ENCODE data around the gene DACH1. TPM values are rescaled to one million over a fixed set of nuclear protein-coding genes. Genes with fewer than 3 reads are reported as not detected.

DACH1 gene
- total RNA-seq, 2 donors from 2014 or later: not detected

- Mint-ChIP-seq H3K9me3 (peaks cover under 1 to 6% of the 10 kb centered on the region in 2 donors), H3K36me3 (no peaks in the 10 kb centered on the region), H3K27ac (no peak overlapping the region)
- DNase-seq (ENCODE audit: low spot score in 2 of 2): no peak
- ATAC-seq: no peak
Measured at GRCh38 chr13:71638751-71639150, 228.3 kb downstream of the DACH1 start.

DNA sequence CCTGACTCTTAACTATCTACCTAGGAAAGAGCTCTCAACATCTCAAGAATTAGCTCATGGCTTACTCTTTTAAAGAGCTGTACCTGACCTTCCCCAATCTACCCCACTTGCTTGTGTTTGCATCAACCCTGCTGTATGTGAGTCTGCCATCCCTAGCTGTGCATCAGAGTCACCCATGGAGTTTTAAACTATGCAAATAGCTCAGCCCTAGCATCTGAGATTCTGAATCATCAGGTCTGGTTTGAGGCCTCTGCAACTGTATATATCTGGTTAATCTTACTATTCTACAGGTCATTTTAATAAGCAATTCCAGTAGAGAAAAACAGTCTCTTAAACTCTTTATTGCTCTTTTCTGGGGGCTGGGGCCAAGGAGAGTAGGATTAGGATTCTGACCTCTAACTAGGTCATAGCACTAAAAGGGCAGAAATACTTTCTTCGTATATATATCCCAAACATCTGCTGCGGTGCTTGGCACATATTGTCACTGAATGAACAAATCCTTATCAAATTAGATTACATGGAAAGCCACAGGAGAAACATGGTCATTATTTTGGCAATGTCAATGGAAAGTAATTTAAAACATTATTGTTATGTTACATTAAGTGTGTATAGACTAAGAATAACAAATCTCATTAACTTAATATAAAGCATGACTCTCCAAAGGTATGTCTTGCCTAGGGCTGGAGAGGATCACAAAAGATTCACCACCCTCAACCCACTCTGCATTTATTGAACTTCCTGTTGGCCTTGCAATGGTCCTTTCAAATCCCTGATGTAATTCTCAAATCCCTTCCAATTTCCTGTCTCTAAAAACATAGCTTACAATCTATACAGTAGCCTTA lies 232.2 kb downstream of the DACH1 start:
- peaks cover 4 to 6% of the 10 kb centered on the region in 2 donors for H3K9me3 Mint-ChIP-seq
- DNase-seq (ENCODE audit: low spot score in 2 of 2) (no peak), ATAC-seq (no peak)
- H3K36me3 Mint-ChIP-seq: no peaks in the 10 kb centered on the region
- no peak overlapping the region for H3K27ac Mint-ChIP-seq

DNA sequence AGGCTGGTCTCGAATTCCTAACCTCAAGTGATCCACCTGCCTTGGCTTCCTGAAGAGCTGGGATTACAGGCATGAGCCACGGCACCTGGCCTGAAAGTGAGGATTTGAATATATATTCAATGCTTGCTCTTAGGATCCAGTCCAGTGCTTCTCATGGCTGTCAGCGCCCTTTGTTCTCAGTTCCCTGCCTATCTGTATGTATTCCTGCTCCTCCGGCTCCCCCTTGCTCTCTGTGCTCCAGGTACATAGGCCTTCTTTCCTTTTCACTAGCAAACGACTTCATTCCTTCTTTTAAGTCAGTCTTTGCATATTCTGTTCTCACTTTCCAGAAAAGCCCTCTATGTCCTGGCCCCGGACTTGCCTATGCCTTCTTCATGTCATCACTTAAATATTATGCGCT lies 232.8 kb downstream of the DACH1 start:
- Mint-ChIP-seq H3K27ac (no peak overlapping the region), H3K36me3 (no peaks in the 10 kb centered on the region)
- no peak for ATAC-seq

DNA sequence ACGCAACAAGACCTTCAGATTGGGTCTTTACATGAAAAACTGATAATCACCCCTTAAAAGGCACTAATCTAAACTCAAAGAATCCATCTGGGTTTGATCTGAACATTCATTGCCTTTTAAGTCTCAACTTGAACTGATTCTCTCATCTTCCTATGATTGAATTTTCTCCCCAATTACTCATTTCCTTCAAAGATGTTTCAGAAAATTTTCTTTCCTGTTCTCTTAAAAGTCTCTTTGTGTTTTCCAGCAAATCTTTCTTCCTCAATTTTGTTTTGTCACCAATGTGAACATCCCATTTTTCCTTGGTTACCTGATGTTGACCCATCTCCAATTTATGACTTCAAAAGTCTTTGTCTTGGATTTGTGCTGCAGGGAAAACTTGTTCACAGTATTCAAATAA lies 234.3 kb downstream of the DACH1 start:
- Mint-ChIP-seq H3K9me3 (peaks cover 6 to 9% of the 10 kb centered on the region in 2 donors), H3K36me3 (no peaks in the 10 kb centered on the region), H3K27ac (no peak overlapping the region)
- no peak for DNase-seq (ENCODE audit: low spot score in 2 of 2)
- no peak for ATAC-seq

More for the DNA sequence above, 232.8 kb downstream of the DACH1 start:
- peaks cover 6 to 7% of the 10 kb centered on the region in 2 donors for H3K9me3 Mint-ChIP-seq
- DNase-seq (ENCODE audit: low spot score in 2 of 2): no peak

- DNase-seq (ENCODE audit: low spot score in 2 of 2): no peak
- Mint-ChIP-seq H3K27ac (no peak overlapping the region), H3K9me3 (peaks cover 6 to 9% of the 10 kb centered on the region in 2 donors), H3K36me3 (no peaks in the 10 kb centered on the region)
- no peak for ATAC-seq
Measured at GRCh38 chr13:71632206-71632605, 234.8 kb downstream of the DACH1 start.

DNA sequence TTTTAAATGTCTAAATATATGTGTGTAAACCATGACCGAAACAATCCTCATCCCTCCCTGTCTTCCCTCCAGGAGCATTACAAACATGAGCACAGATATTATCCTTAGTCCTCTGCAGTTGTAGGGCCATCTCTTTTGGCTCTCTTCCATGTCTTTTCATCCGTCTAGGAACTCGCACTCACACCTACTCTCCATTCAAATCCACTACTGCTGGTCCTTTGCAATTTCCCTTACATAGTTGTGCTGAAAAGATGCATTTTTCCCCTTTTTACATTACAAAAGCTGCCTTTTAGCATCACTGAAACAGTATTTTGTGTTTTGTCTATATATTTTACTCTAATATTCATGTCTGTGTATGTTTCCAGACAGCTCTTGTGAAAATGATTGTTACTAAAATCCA lies 237.8 kb downstream of the DACH1 start:
- ATAC-seq (no peak), DNase-seq (ENCODE audit: low spot score in 2 of 2) (no peak)
- H3K27ac Mint-ChIP-seq: no peak overlapping the region
- peaks cover under 1 to 9% of the 10 kb centered on the region in 2 donors for H3K9me3 Mint-ChIP-seq
- H3K36me3 Mint-ChIP-seq: no peaks in the 10 kb centered on the region

DNA sequence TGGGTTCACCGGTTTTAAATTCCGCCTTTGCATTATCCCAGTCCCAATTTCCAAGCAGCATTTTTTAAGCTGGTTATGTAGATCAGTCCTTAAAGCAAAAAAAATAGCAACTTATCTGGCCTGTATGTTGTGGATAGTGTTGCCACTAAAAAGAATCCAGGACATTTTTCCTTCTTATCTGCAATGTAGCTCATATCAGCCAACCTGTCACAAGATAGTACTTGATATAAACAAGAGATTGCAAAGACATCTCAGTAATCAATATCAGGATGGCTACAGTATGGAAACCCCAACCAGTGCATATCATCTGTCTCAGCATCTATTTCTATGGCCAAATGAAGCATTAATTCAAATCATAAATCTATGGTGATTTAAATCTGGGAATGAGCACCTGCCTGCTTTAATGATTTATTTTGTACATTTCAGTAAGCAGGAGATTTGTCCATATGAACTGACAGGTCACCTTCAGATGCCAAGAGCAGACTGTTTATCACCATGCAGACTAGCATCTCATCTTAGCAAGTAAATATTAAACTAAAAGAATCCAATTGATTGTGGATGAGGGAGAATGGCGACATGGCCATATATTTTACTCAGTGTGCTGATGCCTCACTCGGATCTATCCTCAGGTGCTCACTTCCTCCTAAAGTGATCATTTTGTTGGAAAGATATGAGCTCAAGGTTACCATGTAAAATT lies 240.4 kb downstream of the DACH1 start:
- DNase-seq (ENCODE audit: low spot score in 2 of 2) (no peak), ATAC-seq (no peak)
- Mint-ChIP-seq H3K27ac (no peak overlapping the region), H3K36me3 (no peaks in the 10 kb centered on the region), H3K9me3 (peaks cover 0 to 4% of the 10 kb centered on the region in 2 donors)

DNA sequence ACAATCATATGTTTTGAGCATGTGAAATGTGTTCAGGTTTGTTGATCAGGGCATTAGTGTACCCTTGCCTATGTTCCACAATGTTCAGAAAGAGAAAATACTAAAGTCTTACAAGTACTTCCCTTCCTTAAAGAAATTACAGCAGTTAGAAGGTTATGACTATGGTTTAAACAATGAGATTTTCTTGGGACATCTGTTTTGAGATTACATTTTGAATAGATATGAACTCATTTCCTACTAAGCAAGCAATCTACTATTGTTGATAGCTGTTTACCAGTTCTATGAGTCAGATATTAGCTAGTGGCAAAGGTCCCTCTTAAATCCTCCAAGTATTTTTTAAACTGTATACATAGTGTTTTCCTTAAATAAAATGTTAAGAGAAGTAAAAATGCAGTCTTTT lies 241.3 kb downstream of the DACH1 start:
- no peak overlapping the region for H3K27ac Mint-ChIP-seq
- no peaks in the 10 kb centered on the region for H3K36me3 Mint-ChIP-seq
- ATAC-seq (no peak), DNase-seq (ENCODE audit: low spot score in 2 of 2) (no peak)
- H3K9me3 Mint-ChIP-seq: peaks cover 0 to 4% of the 10 kb centered on the region in 2 donors

DNA sequence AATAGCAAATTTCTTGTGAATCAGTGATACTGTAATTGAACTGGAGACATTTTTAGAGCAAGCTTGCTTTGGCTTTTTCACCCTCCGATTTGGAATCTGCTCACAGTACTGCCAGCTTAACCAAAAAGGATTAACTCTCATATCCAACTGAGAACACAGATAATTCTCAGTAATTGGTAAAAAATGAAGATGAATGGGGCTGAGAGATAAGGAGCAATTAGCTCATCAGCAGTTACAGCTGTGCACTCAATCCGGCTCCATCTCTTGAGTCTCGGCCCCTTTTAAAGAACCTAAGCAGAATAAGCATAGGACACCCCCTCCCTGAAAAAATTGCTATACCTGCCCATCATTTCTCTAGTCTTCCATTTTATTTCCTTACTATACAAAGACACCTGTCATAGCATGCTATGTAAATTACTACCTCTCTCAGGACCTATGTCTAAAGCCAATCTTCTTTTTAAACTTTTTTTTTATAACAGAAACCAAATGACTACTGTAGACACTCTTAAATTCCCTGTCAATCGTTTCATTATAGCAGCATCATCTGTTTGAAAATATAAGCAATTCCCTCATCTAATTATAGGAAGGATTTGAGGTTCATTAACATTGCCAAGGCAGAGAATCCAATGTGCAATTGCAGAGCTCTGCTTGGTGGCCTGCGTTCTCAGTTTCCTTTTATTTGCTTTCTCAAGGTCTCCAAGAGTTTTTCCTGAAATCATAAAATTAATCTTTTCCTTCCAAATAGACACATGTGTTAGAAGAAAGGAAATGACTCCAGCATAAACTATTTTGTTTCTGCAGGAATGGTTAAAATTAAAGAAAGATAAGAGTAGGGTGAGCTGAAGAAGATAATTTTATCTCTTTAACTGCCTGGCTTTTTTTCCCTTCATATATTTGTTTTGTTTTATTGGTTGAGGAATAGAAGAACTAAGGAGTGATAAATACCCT lies 242.1 kb downstream of the DACH1 start:
- Mint-ChIP-seq H3K9me3 (peaks cover 0 to 4% of the 10 kb centered on the region in 2 donors), H3K36me3 (no peaks in the 10 kb centered on the region), H3K27ac (no peak overlapping the region)
- no peak for DNase-seq (ENCODE audit: low spot score in 2 of 2)
- ATAC-seq: no peak

- ATAC-seq (no peak), DNase-seq (ENCODE audit: low spot score in 2 of 2) (no peak)
- H3K27ac Mint-ChIP-seq: no peak overlapping the region
Measured at GRCh38 chr13:71621174-71622124, 245.6 kb downstream of the DACH1 start.

GRCh38 chr13:71619096-71619495 lies 247.9 kb downstream of the DACH1 start:
- DNase-seq (ENCODE audit: low spot score in 2 of 2) (no peak), ATAC-seq (no peak)
- Mint-ChIP-seq H3K36me3 (no peaks in the 10 kb centered on the region), H3K27ac (no peak overlapping the region), H3K9me3 (no peaks in the 10 kb centered on the region)

More at GRCh38 chr13:71621174-71622124, 245.6 kb downstream of the DACH1 start:
- Mint-ChIP-seq H3K9me3 (no peaks in the 10 kb centered on the region), H3K36me3 (no peaks in the 10 kb centered on the region)

GRCh38 chr13:71618159-71618558 lies 248.8 kb downstream of the DACH1 start:
- Mint-ChIP-seq H3K27ac (no peak overlapping the region), H3K36me3 (no peaks in the 10 kb centered on the region), H3K9me3 (no peaks in the 10 kb centered on the region)
- no peak for ATAC-seq
- DNase-seq (ENCODE audit: low spot score in 2 of 2): no peak

GRCh38 chr13:71617265-71617664 lies 249.7 kb downstream of the DACH1 start:
- DNase-seq (ENCODE audit: low spot score in 2 of 2) (no peak), ATAC-seq (no peak)
- H3K27ac Mint-ChIP-seq: no peak overlapping the region
- H3K9me3 Mint-ChIP-seq: peaks cover 0 to 4% of the 10 kb centered on the region in 2 donors
- H3K36me3 Mint-ChIP-seq: no peaks in the 10 kb centered on the region

- no peaks in the 10 kb centered on the region for H3K36me3 Mint-ChIP-seq
- H3K27ac Mint-ChIP-seq: no peak overlapping the region
- DNase-seq (ENCODE audit: low spot score in 2 of 2) (no peak), ATAC-seq (no peak)
- H3K9me3 Mint-ChIP-seq: peaks cover 0 to 4% of the 10 kb centered on the region in 2 donors
Measured at GRCh38 chr13:71613066-71613745, 253.8 kb downstream of the DACH1 start.

DNA sequence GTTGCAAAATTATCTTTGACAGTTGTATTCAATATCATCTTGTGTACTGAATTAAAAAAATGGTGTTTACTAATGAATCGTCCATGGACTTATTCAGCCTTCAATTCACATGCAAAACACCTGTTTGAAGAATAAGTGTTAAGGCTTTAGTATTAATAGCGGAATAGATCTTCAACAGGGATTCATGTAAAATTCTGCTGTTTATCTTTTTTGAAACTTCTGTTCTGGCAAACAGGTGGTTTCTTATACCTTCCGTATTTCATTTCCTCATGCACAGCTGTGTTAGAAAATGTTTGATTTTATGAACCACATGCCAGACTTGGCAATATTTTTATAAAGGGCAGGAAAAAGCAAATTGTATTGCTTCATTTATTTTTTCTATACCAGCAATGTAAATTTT lies 255.7 kb downstream of the DACH1 start:
- peaks cover 0 to 4% of the 10 kb centered on the region in 2 donors for H3K9me3 Mint-ChIP-seq
- no peaks in the 10 kb centered on the region for H3K36me3 Mint-ChIP-seq
- DNase-seq (ENCODE audit: low spot score in 2 of 2): no peak
- H3K27ac Mint-ChIP-seq: no peak overlapping the region
- no peak for ATAC-seq
